HG03565 (cell line): ENCODE results near the gene PRDX1.
"Not testable (repeated sequence)": the region's sequence is repeated elsewhere in the genome, so short reads cannot be mapped to it uniquely, and the experiment has no call there.

ENCODE experiments used
- ATAC-seq: cut with Tn5 transposase; IDR thresholded peaks from one replicate; pipeline ENCODE4 v1.9.1; 2021; ENCODE audit warnings: mild to moderate bottlenecking, moderate library complexity; ENCODE audit not compliant: unreplicated experiment

PRDX1 gene

DNA sequence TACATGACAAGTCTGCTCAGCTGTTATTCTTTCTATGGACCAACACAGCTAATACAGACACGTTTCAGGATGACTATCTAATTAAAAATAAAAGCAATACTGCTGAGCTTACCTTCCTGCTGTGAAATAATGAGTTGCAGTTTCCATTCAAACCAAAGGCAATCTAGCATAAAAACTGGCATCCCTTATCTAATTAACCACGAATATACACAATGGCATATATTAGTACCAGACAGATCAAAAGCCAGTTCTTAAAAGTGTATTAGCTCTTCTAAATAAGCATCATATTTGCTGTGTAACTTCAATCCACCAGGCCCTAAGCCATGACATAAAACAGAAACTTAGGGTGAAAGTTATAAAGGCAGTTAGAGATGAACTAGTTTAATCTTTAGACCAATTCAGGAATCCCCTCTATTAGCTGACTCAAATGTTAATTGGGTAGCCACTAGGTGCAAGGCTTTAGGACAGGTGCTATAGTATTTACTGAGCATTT, 51.3 kb downstream of the PRDX1 start:
- ATAC-seq, result no peak

DNA sequence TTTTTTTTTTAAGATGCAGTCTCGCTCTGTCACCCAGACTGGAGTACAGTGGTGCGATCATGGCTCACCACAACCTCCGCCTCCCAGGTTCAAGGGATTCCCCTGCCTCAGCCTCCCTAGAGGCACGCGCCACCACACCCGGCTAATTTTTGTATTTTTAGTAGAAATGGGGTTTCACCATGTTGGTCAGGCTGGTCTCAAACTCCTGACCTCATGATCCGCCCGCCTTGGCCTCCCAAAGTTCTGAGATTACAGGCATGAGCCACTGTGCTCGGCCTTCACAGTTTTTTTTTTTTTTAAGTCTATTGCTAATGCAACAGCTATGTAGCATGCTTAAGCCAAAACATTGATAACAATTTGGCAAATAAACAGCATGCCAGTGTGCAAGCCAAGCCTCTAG, 54.3 kb downstream of the PRDX1 start:
- not testable (repeated sequence) for ATAC-seq

DNA sequence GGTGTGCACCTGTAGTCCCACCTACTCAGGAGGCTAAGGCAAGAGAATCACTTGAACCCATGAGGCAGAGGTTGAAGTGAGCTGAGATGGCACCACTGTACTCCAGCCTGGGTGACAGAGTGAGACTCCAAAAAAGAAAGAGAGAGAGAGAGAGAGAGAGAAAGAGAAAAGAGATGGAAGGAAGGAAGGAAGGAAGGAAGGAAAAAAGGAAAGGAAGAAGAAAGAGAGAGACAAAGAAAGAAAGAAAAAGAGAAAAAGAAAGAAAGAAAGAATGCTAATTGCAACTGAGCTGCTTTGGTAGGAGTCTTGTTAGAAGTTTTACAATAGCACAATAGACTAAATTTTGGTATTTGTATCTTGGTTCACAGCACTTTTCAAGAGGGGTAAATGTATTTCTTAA, 56.4 kb downstream of the PRDX1 start:
- no peak for ATAC-seq
